Activated naive CD8-positive, alpha-beta T cell (primary cell): ENCODE data around the gene MPP3.

Experiments used
- H3K27ac Mint-ChIP-seq: one replicate; pipeline ENCODE4 v1.8.0; 2021; ENCODE audit warnings: mixed read lengths
- H3K27me3 Mint-ChIP-seq: one replicate; pipeline ENCODE4 v1.8.0; 2021; ENCODE audit warnings: mixed read lengths
- H3K36me3 Mint-ChIP-seq: one replicate; pipeline ENCODE4 v1.8.0; 2021; ENCODE audit warnings: mixed read lengths
- H3K4me1 Mint-ChIP-seq: one replicate; pipeline ENCODE4 v1.8.0; 2021; ENCODE audit warnings: low read depth, mixed read lengths
- H3K4me3 Mint-ChIP-seq: one replicate; pipeline ENCODE4 v1.8.0; 2021; ENCODE audit warnings: mild to moderate bottlenecking, mixed read lengths
- H3K9me3 Mint-ChIP-seq: one replicate; pipeline ENCODE4 v1.8.0; 2021; ENCODE audit warnings: low read depth, mixed read lengths

Gene MPP3

GRCh38 chr17:43768382-43768781, 64.6 kb downstream of the MPP3 start:
- H3K27me3 Mint-ChIP-seq, result no peaks in the 10 kb centered on the region
- no peaks in the 10 kb centered on the region for H3K9me3 Mint-ChIP-seq
- H3K4me1 Mint-ChIP-seq, result peaks cover 2% of the 10 kb centered on the region
- H3K4me3 Mint-ChIP-seq, result no peak overlapping the region
- H3K27ac Mint-ChIP-seq, result no peak overlapping the region
- H3K36me3 Mint-ChIP-seq, result peaks cover 10% of the 10 kb centered on the region

- Mint-ChIP-seq H3K4me1 (no peaks in the 10 kb centered on the region), H3K9me3 (no peaks in the 10 kb centered on the region), H3K27ac (no peak overlapping the region), H3K36me3 (peaks cover 9% of the 10 kb centered on the region), H3K4me3 (no peak overlapping the region), H3K27me3 (no peaks in the 10 kb centered on the region)
These were observed 65.3 kb downstream of the MPP3 start for GRCh38 chr17:43767713-43768059.

- no peak overlapping the region for H3K4me3 Mint-ChIP-seq
- no peak overlapping the region for H3K27ac Mint-ChIP-seq
- no peaks in the 10 kb centered on the region for H3K27me3 Mint-ChIP-seq
- H3K4me1 Mint-ChIP-seq, result no peaks in the 10 kb centered on the region
- H3K36me3 Mint-ChIP-seq, result peaks cover 6% of the 10 kb centered on the region
- H3K9me3 Mint-ChIP-seq, result no peaks in the 10 kb centered on the region
These were observed 65.8 kb downstream of the MPP3 start for GRCh38 chr17:43767053-43767712.

- H3K27me3 Mint-ChIP-seq, result no peaks in the 10 kb centered on the region
- H3K36me3 Mint-ChIP-seq, result peaks cover 6% of the 10 kb centered on the region
- no peak overlapping the region for H3K4me3 Mint-ChIP-seq
- no peak overlapping the region for H3K27ac Mint-ChIP-seq
- no peaks in the 10 kb centered on the region for H3K9me3 Mint-ChIP-seq
- no peaks in the 10 kb centered on the region for H3K4me1 Mint-ChIP-seq
These were observed 66.4 kb downstream of the MPP3 start for GRCh38 chr17:43766413-43767052.

GRCh38 chr17:43760254-43760852, 72.6 kb downstream of the MPP3 start:
- Mint-ChIP-seq H3K27ac (no peak overlapping the region), H3K4me1 (peaks cover 4% of the 10 kb centered on the region), H3K4me3 (no peak overlapping the region), H3K36me3 (no peaks in the 10 kb centered on the region), H3K27me3 (peaks cover 10% of the 10 kb centered on the region), H3K9me3 (no peaks in the 10 kb centered on the region)

GRCh38 chr17:43759836-43760235, 73.1 kb downstream of the MPP3 start:
- H3K4me3 Mint-ChIP-seq, result no peak overlapping the region
- peaks cover 10% of the 10 kb centered on the region for H3K27me3 Mint-ChIP-seq
- H3K27ac Mint-ChIP-seq, result no peak overlapping the region
- no peaks in the 10 kb centered on the region for H3K9me3 Mint-ChIP-seq
- peaks cover 4% of the 10 kb centered on the region for H3K4me1 Mint-ChIP-seq
- H3K36me3 Mint-ChIP-seq, result no peaks in the 10 kb centered on the region

GRCh38 chr17:43758497-43759174, 74.3 kb downstream of the MPP3 start, which contains the start of gene SOST:
SOST (minus strand) TSS chr17:43758791; CDS start chr17:43758741, 50 bp downstream.
- H3K9me3 Mint-ChIP-seq, result no peaks in the 10 kb centered on the region
- no peak within 1 kb of the TSS for H3K27ac Mint-ChIP-seq
- H3K27me3 Mint-ChIP-seq, result peaks cover 10% of the 10 kb centered on the region
- no peaks in the 10 kb centered on the region for H3K36me3 Mint-ChIP-seq
- H3K4me1 Mint-ChIP-seq, result peaks cover 4% of the 10 kb centered on the region
- no peak within 1 kb of the TSS for H3K4me3 Mint-ChIP-seq

GRCh38 chr17:43758086-43758485, 74.9 kb downstream of the MPP3 start:
- Mint-ChIP-seq H3K4me3 (no peak overlapping the region), H3K27me3 (peaks cover 14% of the 10 kb centered on the region), H3K36me3 (no peaks in the 10 kb centered on the region), H3K9me3 (no peaks in the 10 kb centered on the region), H3K27ac (no peak overlapping the region), H3K4me1 (peaks cover 4% of the 10 kb centered on the region)

- Mint-ChIP-seq H3K36me3 (no peaks in the 10 kb centered on the region), H3K27ac (no peak overlapping the region), H3K27me3 (peaks cover 16% of the 10 kb centered on the region), H3K4me1 (peaks cover 4% of the 10 kb centered on the region), H3K9me3 (no peaks in the 10 kb centered on the region), H3K4me3 (no peak overlapping the region)
These were observed 75.7 kb downstream of the MPP3 start for GRCh38 chr17:43757171-43757660.

- H3K27ac Mint-ChIP-seq, result no peak overlapping the region
- no peaks in the 10 kb centered on the region for H3K36me3 Mint-ChIP-seq
- peaks cover 16% of the 10 kb centered on the region for H3K27me3 Mint-ChIP-seq
These were observed 76.7 kb downstream of the MPP3 start for GRCh38 chr17:43756201-43756600.

GRCh38 chr17:43755389-43755875, 77.5 kb downstream of the MPP3 start:
- Mint-ChIP-seq H3K27me3 (peaks cover 18% of the 10 kb centered on the region), H3K9me3 (no peaks in the 10 kb centered on the region), H3K4me3 (no peak overlapping the region), H3K4me1 (peaks cover 4% of the 10 kb centered on the region), H3K27ac (no peak overlapping the region), H3K36me3 (no peaks in the 10 kb centered on the region)

More at GRCh38 chr17:43756201-43756600, 76.7 kb downstream of the MPP3 start:
- no peaks in the 10 kb centered on the region for H3K9me3 Mint-ChIP-seq
- no peak overlapping the region for H3K4me3 Mint-ChIP-seq
- H3K4me1 Mint-ChIP-seq, result peaks cover 4% of the 10 kb centered on the region

- Mint-ChIP-seq H3K9me3 (no peaks in the 10 kb centered on the region), H3K4me3 (no peak overlapping the region), H3K27ac (no peak overlapping the region), H3K4me1 (peaks cover 4% of the 10 kb centered on the region), H3K27me3 (peaks cover 18% of the 10 kb centered on the region), H3K36me3 (no peaks in the 10 kb centered on the region)
These were observed 78.0 kb downstream of the MPP3 start for GRCh38 chr17:43754947-43755346.

GRCh38 chr17:43753493-43754129, 79.3 kb downstream of the MPP3 start:
- Mint-ChIP-seq H3K27me3 (peaks cover 18% of the 10 kb centered on the region), H3K27ac (no peak overlapping the region), H3K36me3 (no peaks in the 10 kb centered on the region), H3K9me3 (no peaks in the 10 kb centered on the region), H3K4me1 (peaks cover 4% of the 10 kb centered on the region), H3K4me3 (no peak overlapping the region)
